CD14-positive monocyte (primary cell): ENCODE results near the gene KARS1. TPM values are rescaled to one million over a fixed set of nuclear protein-coding genes. Genes with fewer than 3 reads are reported as not detected.

Experiments used
- DNase-seq, 3 donors: peaks; one replicate each; pipeline ENCODE4 v3.0.0-alpha.2; 2011 to 2022
- H2AFZ ChIP-seq: 2 replicates; pipeline ENCODE4 v1.6.0; 2012; ENCODE audit warnings: mild to moderate bottlenecking, low read depth, low read length, inconsistent platforms; ENCODE audit not compliant: insufficient read depth, poor library complexity, severe bottlenecking
- H3K27ac ChIP-seq, 2 donors: 1 replicate in 1 of 2; 2 replicates in 1 of 2; pipeline ENCODE4 v1.5.1; 2012 to 2013; ENCODE audit warnings: low read length in 2 of 2, control low read depth in 1 of 2, inconsistent platforms in 1 of 2, low read depth in 1 of 2, mild to moderate bottlenecking in 1 of 2
- H3K27me3 ChIP-seq, 2 donors: one replicate each; pipeline versions ENCODE4 v1.6.0 to v1.6.1; 2011 to 2013; ENCODE audit warnings: low read length in 2 of 2; ENCODE audit not compliant: control insufficient read depth in 2 of 2, insufficient read depth in 2 of 2
- H3K36me3 ChIP-seq, 2 donors: replicated peaks in 1 of 2; 1 replicate in 1 of 2; 2 replicates in 1 of 2; pipeline versions ENCODE4 v1.5.1 to v1.6.1; 2012 to 2013; ENCODE audit warnings: low read length in 2 of 2, control low read depth in 1 of 2, inconsistent platforms in 1 of 2, mild to moderate bottlenecking in 1 of 2; ENCODE audit not compliant: insufficient read depth in 2 of 2, control insufficient read depth in 1 of 2
- H3K4me1 ChIP-seq, 2 donors: 1 replicate in 1 of 2; 2 replicates in 1 of 2; pipeline versions ENCODE4 v1.5.1 to v1.6.1; 2012 to 2013; ENCODE audit warnings: low read length in 2 of 2, control low read depth in 1 of 2, inconsistent platforms in 1 of 2, mild to moderate bottlenecking in 1 of 2, moderate library complexity in 1 of 2; ENCODE audit not compliant: insufficient read depth in 2 of 2, control insufficient read depth in 1 of 2
- H3K4me2 ChIP-seq: replicated peaks from 2 replicates; pipeline ENCODE3; 2012; ENCODE audit warnings: low read length, moderate library complexity, mild to moderate bottlenecking; ENCODE audit not compliant: poor library complexity, severe bottlenecking; ENCODE audit errors: extremely low read depth
- H3K4me3 ChIP-seq, 3 experiments: fragments of 200-600 bp in 1 of 3; sonication (generic) in 1 of 3; replicated peaks in 1 of 3; 1 replicate in 2 of 3; 2 replicates in 1 of 3; pipeline ENCODE4 v1.5.1; 2011 to 2013; ENCODE audit warnings: low read length in 3 of 3, mild to moderate bottlenecking in 3 of 3, control low read depth in 2 of 3, low read depth in 2 of 3, inconsistent platforms in 1 of 3, moderate library complexity in 1 of 3
- H3K79me2 ChIP-seq: 2 replicates; pipeline ENCODE4 v1.6.0; 2012; ENCODE audit warnings: mild to moderate bottlenecking, control low read depth, inconsistent platforms, low read length, moderate library complexity; ENCODE audit not compliant: insufficient read depth
- H3K9ac ChIP-seq: 2 replicates; pipeline ENCODE4 v1.6.0; 2017; ENCODE audit warnings: low read length, mild to moderate bottlenecking; ENCODE audit not compliant: insufficient read depth, poor library complexity, severe bottlenecking
- H3K9me3 ChIP-seq, 2 donors: replicated peaks in 1 of 2; 1 replicate in 1 of 2; 2 replicates in 1 of 2; pipeline versions ENCODE4 v1.5.1 to v1.6.1; 2012 to 2013; ENCODE audit warnings: low read length in 2 of 2, control low read depth in 1 of 2; ENCODE audit not compliant: control insufficient read depth in 1 of 2, insufficient read depth in 1 of 2
- H4K20me1 ChIP-seq: 2 replicates; pipeline ENCODE4 v1.6.0; 2012; ENCODE audit warnings: mild to moderate bottlenecking, low read length, control low read depth, moderate library complexity; ENCODE audit not compliant: insufficient read depth
- H3K27ac Mint-ChIP-seq, 7 donors: one replicate each; pipeline ENCODE4 v1.8.0; 2020; ENCODE audit warnings: mild to moderate bottlenecking in 7 of 7, mixed read lengths in 7 of 7, moderate library complexity in 6 of 7, inconsistent platforms in 2 of 7
- H3K27me3 Mint-ChIP-seq, 3 donors: one replicate each; pipeline ENCODE4 v1.8.0; 2021 to 2022; ENCODE audit warnings: low read depth in 3 of 3, mild to moderate bottlenecking in 3 of 3, mixed read lengths in 3 of 3, moderate library complexity in 3 of 3, inconsistent platforms in 1 of 3
- H3K36me3 Mint-ChIP-seq, 2 donors: one replicate each; pipeline ENCODE4 v1.8.0; 2020; ENCODE audit warnings: mixed read lengths in 2 of 2, inconsistent platforms in 1 of 2, mild to moderate bottlenecking in 1 of 2
- H3K4me1 Mint-ChIP-seq: one replicate; pipeline ENCODE4 v1.8.0; 2020; ENCODE audit warnings: mild to moderate bottlenecking, mixed read lengths
- H3K4me3 Mint-ChIP-seq, 2 donors: one replicate each; pipeline ENCODE4 v1.8.0; 2020; ENCODE audit warnings: mild to moderate bottlenecking in 2 of 2, mixed read lengths in 2 of 2, moderate library complexity in 1 of 2
- H3K9me3 Mint-ChIP-seq, 7 donors: one replicate each; pipeline ENCODE4 v1.8.0; 2020 to 2022; ENCODE audit warnings: mixed read lengths in 7 of 7, mild to moderate bottlenecking in 6 of 7, moderate library complexity in 6 of 7, inconsistent platforms in 2 of 7
- WGBS: methylation state at CpG from one replicate; pipeline ENCODE4 v1.1.5; 2013; ENCODE audit warnings: missing lambda C conversion rate; ENCODE audit not compliant: insufficient coverage; 5-methylcytosine and 5-hydroxymethylcytosine counted together
- intact Hi-C, 2 donors: fragments of 100-400 bp; cut with micrococcal nuclease; formaldehyde crosslinking; loops; one replicate each; pipeline versions ENCODE4 v1.15.0 to v1.15.1; 2023
- polyA plus RNA-seq, 3 donors: library from polyadenylated mRNA; depleted of rRNA in 1 of 3; unstranded in 2 of 3; stranded (reverse) in 1 of 3; fragments of 300-500 nt in 2 of 3; fragments of >200 nt in 1 of 3; fragmentation: Illumina TruSeq in 2 of 3; gene quantifications; 1 replicate in 2 of 3; 2 replicates in 1 of 3; pipeline ENCODE4 v1.2.3, GENCODE V29; 2012 to 2021
- TF ChIP-seq, protein P1 (sequence below): fragments of 200-600 bp; IDR thresholded peaks from one replicate; pipeline ENCODE4 v1.8.0; 2022; ENCODE audit warnings: antibody characterized with exemption, mild to moderate bottlenecking

Gene KARS1
- polyA plus RNA-seq, 3 donors: 66.1 to 150 (median 116) TPM

DNA sequence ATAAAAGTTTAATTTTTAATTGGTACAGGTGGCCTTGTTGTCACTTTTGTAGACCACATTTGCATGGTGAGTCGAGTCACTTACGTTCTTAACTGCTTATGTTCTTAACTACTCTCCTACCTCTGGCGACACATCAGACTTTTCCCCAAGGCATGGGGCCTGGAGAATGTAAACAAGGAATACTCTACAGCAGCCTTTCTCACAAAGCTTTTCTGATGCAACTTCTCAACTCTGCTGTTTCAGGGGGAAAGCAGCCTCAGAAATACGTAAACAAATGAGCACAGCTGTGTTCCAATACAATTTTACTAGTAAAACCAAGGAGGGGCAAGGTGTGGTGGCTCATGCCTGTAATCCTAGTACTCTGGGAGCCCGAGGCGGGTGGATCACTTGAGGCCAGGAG is 6.9 kb downstream of the KARS1 start:
- TF ChIP-seq, protein P1, sequence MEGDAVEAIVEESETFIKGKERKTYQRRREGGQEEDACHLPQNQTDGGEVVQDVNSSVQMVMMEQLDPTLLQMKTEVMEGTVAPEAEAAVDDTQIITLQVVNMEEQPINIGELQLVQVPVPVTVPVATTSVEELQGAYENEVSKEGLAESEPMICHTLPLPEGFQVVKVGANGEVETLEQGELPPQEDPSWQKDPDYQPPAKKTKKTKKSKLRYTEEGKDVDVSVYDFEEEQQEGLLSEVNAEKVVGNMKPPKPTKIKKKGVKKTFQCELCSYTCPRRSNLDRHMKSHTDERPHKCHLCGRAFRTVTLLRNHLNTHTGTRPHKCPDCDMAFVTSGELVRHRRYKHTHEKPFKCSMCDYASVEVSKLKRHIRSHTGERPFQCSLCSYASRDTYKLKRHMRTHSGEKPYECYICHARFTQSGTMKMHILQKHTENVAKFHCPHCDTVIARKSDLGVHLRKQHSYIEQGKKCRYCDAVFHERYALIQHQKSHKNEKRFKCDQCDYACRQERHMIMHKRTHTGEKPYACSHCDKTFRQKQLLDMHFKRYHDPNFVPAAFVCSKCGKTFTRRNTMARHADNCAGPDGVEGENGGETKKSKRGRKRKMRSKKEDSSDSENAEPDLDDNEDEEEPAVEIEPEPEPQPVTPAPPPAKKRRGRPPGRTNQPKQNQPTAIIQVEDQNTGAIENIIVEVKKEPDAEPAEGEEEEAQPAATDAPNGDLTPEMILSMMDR: no peak
- H3K27ac Mint-ChIP-seq: no peak overlapping the region
- no peaks in the 10 kb centered on the region for H3K4me1 ChIP-seq
- H3K27me3 Mint-ChIP-seq: no peaks in the 10 kb centered on the region
- peaks cover 52% of the 10 kb centered on the region for H4K20me1 ChIP-seq
- no peak overlapping the region for H3K4me3 ChIP-seq
- H3K36me3 Mint-ChIP-seq: peaks cover 78 to 97% of the 10 kb centered on the region in 2 donors
- peaks cover 46% of the 10 kb centered on the region for H3K79me2 ChIP-seq
- no peak for DNase-seq
- H3K4me3 Mint-ChIP-seq: no peak overlapping the region
- intact Hi-C loops: no loop called here
- no peaks in the 10 kb centered on the region for H3K27me3 ChIP-seq
- H3K36me3 ChIP-seq: peaks cover 80 to 100% of the 10 kb centered on the region in 2 donors
- H3K27ac ChIP-seq: no peak overlapping the region
- no peak overlapping the region for H2AFZ ChIP-seq
- peaks cover 5% of the 10 kb centered on the region for H3K4me1 Mint-ChIP-seq
- H3K9ac ChIP-seq: no peak overlapping the region
- H3K4me2 ChIP-seq: no peak overlapping the region
- 93% methylated on average over 5 of the region's 6 CpGs for WGBS
- H3K9me3 Mint-ChIP-seq: no peaks in the 10 kb centered on the region
- H3K9me3 ChIP-seq: no peaks in the 10 kb centered on the region

DNA sequence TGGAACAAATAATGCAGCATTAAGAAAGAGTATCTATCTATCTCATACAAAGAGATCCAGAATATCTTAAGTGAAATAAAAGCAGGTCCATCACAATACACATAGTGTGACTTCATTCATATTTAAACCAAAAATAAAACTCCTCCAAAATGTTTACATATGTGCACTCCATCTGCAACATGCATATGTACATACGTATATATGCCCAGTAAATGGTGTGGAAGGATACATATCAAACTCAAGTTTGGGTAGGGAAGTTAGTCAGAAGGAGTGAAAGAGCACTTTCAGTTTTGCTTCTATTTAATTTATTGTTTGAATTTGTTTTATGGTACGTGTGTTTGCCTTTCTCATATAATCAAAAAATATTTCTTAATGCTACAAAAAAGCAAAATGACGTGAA is 12.4 kb downstream of the KARS1 start:
- no peak for DNase-seq
- Histone ChIP-seq H3K27ac (peak overlapping the region in 1 of 2 donors; percentile 26), H3K4me1 (no peaks in the 10 kb centered on the region), H3K4me3 (no peak overlapping the region), H3K4me2 (no peak overlapping the region), H3K36me3 (peaks cover 90 to 100% of the 10 kb centered on the region in 2 donors), H3K79me2 (peaks cover 7% of the 10 kb centered on the region), H4K20me1 (peaks cover 8% of the 10 kb centered on the region), H3K9ac (no peak overlapping the region), H3K27me3 (no peaks in the 10 kb centered on the region), H2AFZ (no peak overlapping the region), H3K9me3 (no peaks in the 10 kb centered on the region)
- H3K9me3 Mint-ChIP-seq: no peaks in the 10 kb centered on the region
- no peak overlapping the region for H3K27ac Mint-ChIP-seq
- H3K36me3 Mint-ChIP-seq: peaks cover 85 to 100% of the 10 kb centered on the region in 2 donors
- no CpG with 5 or more reads among the region's 3 CpGs for WGBS
- TF ChIP-seq, protein P1: no peak
- H3K4me1 Mint-ChIP-seq: no peaks in the 10 kb centered on the region
- no peak overlapping the region for H3K4me3 Mint-ChIP-seq
- intact Hi-C loops: no loop called here
- no peaks in the 10 kb centered on the region for H3K27me3 Mint-ChIP-seq
